Measurements from ENCODE around the gene IFNL4.

GRCh38 chr19:39223703-39224279, 24.9 kb downstream of the IFNL4 start:
- TF ChIP-seq CTCF (IDR thresholded peaks at IDR 0.05) (no peak), EP300 (IDR thresholded peaks at IDR 0.05; ENCODE audit: low read depth) (no peak), POLR2AphosphoS5 (IDR thresholded peaks at IDR 0.05) (no peak), POLR2A (IDR thresholded peaks at IDR 0.05) (no peak)

Data from transverse colon (tissue), 4 donors.